ENCODE results near the gene BSDC1.

The BSDC1 gene

DNA sequence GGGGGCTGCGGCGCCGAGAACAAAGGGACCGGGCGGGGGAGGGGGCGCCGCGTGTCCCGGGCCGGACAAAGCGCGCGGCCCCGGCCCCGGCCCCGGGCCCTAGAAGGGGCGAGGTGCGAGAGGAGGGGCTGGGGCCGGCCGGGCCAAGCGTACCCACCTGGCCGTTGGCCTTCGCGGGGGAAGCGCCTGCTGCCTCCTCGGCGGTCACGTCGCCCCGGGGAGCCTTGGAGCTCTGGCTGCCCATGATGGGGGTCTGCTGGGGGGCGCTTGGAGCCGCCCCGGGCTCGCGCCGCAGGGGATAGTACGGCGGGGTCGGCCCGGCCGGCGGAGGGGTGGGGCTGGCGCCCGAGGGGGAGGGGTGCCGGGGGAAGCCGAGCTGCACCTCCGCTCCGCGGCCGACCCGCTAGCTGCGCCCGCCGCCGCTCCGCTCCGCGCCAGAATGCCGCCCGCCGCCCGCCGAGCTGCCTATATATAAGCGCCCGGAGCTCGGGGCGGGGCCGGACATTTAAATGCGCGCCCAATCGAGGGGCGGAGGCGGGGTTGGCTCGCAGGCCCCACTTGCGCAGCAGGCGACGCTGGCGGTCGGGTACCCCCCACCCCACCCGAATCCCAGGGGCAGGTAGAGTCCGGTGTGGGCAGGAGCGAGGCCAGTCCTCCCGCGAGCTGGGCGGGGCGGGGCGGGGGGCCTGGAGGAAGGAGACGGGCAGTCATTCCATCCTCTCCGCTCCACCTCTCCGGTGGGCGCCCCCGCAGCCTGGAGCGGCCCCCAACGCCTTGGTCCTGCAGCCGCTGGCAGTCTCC, 58.3 kb downstream of the BSDC1 start, which contains the start of gene MARCKSL1:
MARCKSL1 (minus strand) TSS at position 444 of the 801 bp plus-strand sequence; CDS start at position 244, 200 bp downstream.
- no peak for FAIRE-seq

GRCh38 chr1:32335535-32335789, 58.8 kb downstream of the BSDC1 start:
- FAIRE-seq: no peak

DNA sequence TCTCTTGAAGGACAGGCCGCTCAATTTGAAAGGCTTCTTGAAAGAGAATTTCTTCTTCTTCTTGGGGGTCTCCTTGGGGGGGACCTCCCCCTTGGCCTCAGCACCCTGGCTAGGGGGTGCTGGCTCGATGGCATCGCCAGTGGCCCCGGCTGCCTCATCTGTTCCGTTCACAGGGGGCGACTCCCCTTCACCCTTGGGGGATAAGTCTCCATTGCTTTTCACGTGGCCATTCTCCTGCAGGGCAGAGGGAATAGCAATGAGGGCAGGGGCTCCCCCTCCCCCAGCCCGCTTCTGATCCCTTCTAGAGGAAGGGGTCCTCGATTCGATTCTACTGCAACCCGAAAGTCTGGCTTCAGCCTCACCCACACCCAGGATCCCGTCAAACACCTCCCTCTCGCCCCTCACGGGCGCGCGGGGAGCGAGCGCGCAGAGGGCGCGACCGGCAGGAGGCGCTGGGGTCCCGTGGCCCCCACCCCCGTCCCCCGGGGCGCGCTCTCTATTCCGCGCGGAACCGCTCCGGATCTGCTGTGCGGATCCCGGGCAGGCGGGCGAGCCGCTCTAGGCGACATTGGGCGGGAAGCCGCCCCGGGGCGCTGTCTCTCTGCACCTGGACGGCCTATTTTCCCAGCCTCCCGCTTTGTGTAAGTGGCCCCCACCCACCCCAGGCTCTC, 59.2 kb downstream of the BSDC1 start:
- no peak for FAIRE-seq

- no peak for FAIRE-seq
Observed at GRCh38 chr1:32334274-32334861, 59.9 kb downstream of the BSDC1 start.

DNA sequence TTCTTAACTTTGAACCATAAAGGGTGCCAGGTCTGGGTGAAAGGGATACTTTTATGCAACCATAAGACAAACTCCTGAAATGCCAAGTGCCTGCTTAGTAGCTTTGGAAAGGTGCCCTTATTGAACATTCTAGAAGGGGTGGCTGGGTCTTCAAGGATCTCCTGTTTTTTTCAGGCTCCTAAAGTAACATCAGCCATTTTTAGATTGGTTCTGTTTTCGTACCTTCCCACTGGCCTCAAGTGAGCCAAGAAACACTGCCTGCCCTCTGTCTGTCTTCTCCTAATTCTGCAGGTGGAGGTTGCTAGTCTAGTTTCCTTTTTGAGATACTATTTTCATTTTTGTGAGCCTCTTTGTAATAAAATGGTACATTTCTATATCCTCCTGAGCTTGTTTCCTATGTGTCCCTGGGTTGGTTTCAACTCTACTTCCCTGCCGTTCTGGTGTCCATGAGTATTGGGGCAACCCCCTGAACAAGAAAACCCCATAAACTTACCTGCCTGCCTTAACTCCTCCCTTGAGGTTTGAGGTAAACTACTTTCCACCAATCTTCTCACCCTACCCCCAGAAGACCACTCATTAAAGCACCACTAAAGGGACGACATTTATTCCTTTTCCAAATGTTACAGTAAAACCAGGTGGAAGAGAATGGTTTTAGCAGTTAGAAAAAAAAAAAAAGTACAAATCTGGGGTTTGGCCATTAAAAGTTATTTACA, 60.8 kb downstream of the BSDC1 start:
- no peak for FAIRE-seq

DNA sequence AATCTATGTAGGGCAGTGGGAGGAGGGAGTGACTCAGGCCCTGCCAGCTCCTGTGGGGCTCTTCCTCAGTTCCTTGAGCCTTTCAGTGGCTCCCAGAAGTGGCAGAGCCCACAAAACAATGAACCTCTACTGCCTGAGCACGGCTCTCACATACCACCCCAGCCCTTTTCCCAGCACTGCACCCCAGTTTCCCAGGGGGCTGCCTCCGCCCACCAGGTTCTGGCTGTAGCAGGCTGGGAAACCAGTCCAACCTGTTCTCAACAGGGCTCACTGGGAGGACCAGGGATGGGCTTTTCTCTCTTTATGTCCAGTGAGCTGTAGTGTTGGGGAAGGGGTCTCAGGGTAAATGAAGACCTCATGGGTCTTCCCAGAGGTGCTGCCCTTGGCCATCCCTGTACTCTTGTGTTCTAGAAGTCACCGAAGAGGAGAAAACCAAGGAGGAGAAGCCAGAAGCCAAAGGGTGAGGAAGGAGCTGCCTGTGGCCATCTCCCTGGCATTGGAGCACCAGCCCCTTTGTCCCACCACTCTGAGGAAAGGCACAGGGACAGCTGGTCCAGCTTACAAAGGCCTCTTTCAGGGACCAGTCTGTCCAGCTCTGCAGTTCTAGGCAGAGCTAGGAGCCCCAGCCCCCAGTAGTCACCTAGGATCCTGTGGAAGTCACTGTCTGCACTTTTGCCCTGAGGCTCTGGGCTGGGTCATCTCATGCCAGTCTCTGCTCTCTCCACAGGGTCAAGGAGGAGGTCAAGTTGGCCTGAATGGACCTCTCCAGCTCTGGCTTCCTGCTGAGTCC, 61.8 kb downstream of the BSDC1 start:
- FAIRE-seq: no peak

DNA sequence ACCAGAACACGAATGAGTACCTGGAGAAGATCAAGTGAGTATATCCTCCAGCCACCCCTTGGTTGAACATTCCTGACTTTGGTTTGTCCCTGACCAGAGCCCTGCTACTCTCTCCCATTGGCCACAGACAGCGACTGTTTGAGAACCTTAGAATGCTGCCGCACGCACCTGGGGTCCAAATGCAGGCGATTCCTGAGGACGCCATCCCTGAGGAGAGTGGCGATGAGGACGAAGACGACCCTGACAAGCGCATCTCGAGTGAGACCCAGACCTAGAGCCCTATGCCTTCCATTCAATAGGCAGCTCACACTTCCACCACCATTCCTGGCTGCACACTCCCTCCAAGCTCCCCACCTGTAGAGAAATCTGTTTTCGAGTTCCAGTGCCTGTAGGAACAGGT, 62.7 kb downstream of the BSDC1 start:
- no peak for FAIRE-seq

DNA sequence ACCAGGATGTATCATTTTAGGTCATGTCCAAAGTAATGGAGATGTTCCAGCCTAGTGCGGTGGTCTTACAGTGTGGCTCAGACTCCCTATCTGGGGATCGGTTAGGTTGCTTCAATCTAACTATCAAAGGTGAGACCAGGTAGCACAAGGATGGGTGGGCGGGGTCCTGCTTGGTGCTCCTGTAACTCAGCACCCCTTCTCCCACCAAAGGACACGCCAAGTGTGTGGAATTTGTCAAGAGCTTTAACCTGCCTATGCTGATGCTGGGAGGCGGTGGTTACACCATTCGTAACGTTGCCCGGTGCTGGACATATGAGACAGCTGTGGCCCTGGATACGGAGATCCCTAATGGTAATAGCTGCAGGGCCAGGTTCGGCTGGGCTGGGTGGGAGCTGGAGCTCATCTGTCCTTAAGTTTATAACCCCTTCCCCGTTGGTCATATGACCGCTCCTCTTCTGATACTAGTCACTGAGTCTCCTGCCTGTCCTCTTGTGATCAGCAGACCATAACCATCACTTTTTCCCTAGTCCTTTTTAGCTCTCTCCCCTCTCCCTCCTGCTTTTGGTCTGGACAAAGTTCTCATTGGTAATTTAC, 63.6 kb downstream of the BSDC1 start:
- no peak for FAIRE-seq

GRCh38 chr1:32329931-32330466, 64.2 kb downstream of the BSDC1 start:
- FAIRE-seq: no peak

- FAIRE-seq: no peak
Observed at GRCh38 chr1:32327204-32327603, 67.0 kb downstream of the BSDC1 start.

- FAIRE-seq: no peak
Observed at GRCh38 chr1:32321712-32322291, 72.4 kb downstream of the BSDC1 start.

DNA sequence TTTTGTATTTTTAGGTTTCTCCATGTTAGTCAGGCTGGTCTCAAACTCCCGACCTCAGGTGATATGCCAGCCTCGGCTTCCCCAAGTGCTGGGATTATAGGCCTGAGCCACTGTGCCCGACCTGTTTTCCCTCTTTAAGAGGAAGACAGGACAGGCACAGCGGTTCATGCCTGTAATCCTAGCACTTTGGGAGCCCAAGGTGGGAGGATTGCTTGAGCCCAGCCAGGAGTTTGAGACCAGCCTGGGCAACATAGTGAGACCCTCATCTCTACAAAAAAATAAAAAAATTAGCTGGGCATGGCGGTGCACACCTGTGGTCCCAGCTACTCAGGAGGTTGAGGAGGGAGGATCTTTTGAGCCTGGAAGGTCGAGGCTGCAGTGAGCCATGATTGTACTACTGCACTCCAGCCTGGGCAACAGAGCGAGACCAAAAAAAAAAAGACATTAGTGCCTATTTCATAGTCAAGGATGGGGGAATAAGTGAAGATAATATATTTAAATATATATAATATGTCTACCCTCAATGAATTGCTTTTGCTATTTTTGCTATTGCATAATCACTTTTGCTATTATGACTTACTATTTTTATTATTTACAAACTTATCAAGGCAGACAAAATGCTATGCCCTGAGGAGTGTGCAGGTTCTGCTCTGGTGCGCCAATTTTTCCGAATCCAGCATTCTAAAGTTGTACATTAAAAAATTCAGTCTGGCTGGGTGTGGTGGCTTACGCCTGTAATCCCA, 75.9 kb downstream of the BSDC1 start:
- FAIRE-seq: no peak

DNA sequence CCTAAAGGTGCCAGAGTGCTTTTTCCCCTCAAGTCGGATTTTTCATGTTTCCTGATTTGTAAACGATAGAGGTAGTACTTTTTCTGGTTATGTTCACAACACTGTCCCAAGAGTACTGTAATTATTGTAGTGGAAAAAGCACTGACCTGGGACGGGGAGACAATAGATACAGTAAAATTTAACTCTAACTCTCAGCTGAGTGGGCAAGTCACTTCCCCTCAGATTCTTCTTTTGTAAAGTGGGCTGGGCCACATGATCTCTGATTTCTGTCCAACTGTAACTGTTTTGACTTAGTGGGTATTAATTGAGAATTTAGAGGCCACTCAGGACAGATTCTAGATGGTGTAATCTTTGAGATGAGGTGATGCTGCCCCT, 77.4 kb downstream of the BSDC1 start:
- no peak for FAIRE-seq

Measured in G401.6 (cell line).